Measurements from ENCODE around the gene PRKCH.

The PRKCH gene

GRCh38 chr14:61466905-61467280, 145.5 kb downstream of the PRKCH start:
- no peak overlapping the region for H3K4me3 ChIP-seq (ENCODE audit: low read depth, low read length)
- TF ChIP-seq CTCF (IDR thresholded peaks at IDR 0.05; ENCODE audit: low read depth, low read length) = no peak

GRCh38 chr14:61467296-61467695, 145.9 kb downstream of the PRKCH start:
- no peak for TF ChIP-seq CTCF (IDR thresholded peaks at IDR 0.05; ENCODE audit: low read depth, low read length)
- H3K4me3 ChIP-seq (ENCODE audit: low read depth, low read length) = no peak overlapping the region

- TF ChIP-seq CTCF (IDR thresholded peaks at IDR 0.05; ENCODE audit: low read depth, low read length) = no peak
- no peak overlapping the region for H3K4me3 ChIP-seq (ENCODE audit: low read depth, low read length)
Observed at GRCh38 chr14:61468063-61468825, 146.9 kb downstream of the PRKCH start.

- TF ChIP-seq CTCF (IDR thresholded peaks at IDR 0.05; ENCODE audit: low read depth, low read length) = no peak
Observed at GRCh38 chr14:61469781-61470180, 148.4 kb downstream of the PRKCH start.

GRCh38 chr14:61470261-61470960, 149.0 kb downstream of the PRKCH start:
- 0 out of 2 replicates have a peak, but pooled peaks have one; percentile 19 for TF ChIP-seq CTCF (IDR thresholded peaks at IDR 0.05; ENCODE audit: low read depth, low read length)

More at GRCh38 chr14:61469781-61470180, 148.4 kb downstream of the PRKCH start:
- no peak overlapping the region for H3K4me3 ChIP-seq (ENCODE audit: low read depth, low read length)

GRCh38 chr14:61470961-61471293, 149.5 kb downstream of the PRKCH start:
- no peak for TF ChIP-seq CTCF (IDR thresholded peaks at IDR 0.05; ENCODE audit: low read depth, low read length)
- H3K4me3 ChIP-seq (ENCODE audit: low read depth, low read length) = no peak overlapping the region

More at GRCh38 chr14:61470261-61470960, 149.0 kb downstream of the PRKCH start:
- no peak overlapping the region for H3K4me3 ChIP-seq (ENCODE audit: low read depth, low read length)

Data from WI38 (cell line).